ENCODE measurements around the gene PCBP2.
A peak's percentile ranks its signal among the peaks of the same experiment; 100 is the strongest.
"Not testable (repeated sequence)": the region's sequence is repeated elsewhere in the genome, so short reads cannot be mapped to it uniquely, and the experiment has no call there.

PCBP2 gene

GRCh38 chr12:53441040-53441833 lies 10.7 kb upstream of the PCBP2 start, which contains the start of gene PRR13:
TSS of gene PRR13 (plus strand) at chr12:53441734. CDS start at chr12:53442715, 981 bp downstream.
- peak; percentile 95 for FAIRE-seq

- no peak for FAIRE-seq
Observed at GRCh38 chr12:53443955-53444354, 7.9 kb upstream of the PCBP2 start.

- FAIRE-seq = not testable (repeated sequence)
Observed at GRCh38 chr12:53444593-53445325, 7.1 kb upstream of the PCBP2 start.

- no peak for FAIRE-seq
Observed at GRCh38 chr12:53450936-53451335, 966 bp upstream of the PCBP2 start.

- no peak for FAIRE-seq
Observed at GRCh38 chr12:53452159-53453077, 516 bp downstream of the PCBP2 start.

GRCh38 chr12:53453953-53454640 lies 2.2 kb downstream of the PCBP2 start:
- no peak for FAIRE-seq

- no peak for FAIRE-seq
Observed at GRCh38 chr12:53454707-53455106, 2.8 kb downstream of the PCBP2 start.

GRCh38 chr12:53456654-53457366 lies 4.9 kb downstream of the PCBP2 start:
- no peak for FAIRE-seq

- FAIRE-seq = no peak
Observed at GRCh38 chr12:53459097-53459496, 7.2 kb downstream of the PCBP2 start.

GRCh38 chr12:53461059-53461458 lies 9.2 kb downstream of the PCBP2 start:
- no peak for FAIRE-seq

- no peak for FAIRE-seq
Observed at GRCh38 chr12:53461591-53461990, 9.7 kb downstream of the PCBP2 start.

GRCh38 chr12:53462935-53463334 lies 11.0 kb downstream of the PCBP2 start:
- no peak for FAIRE-seq

- FAIRE-seq = no peak
Observed at GRCh38 chr12:53463802-53464560, 12.1 kb downstream of the PCBP2 start.

- no peak for FAIRE-seq
Observed at GRCh38 chr12:53464685-53465418, 12.9 kb downstream of the PCBP2 start.

GRCh38 chr12:53465679-53466078 lies 13.8 kb downstream of the PCBP2 start:
- no peak for FAIRE-seq

GRCh38 chr12:53466640-53467039 lies 14.7 kb downstream of the PCBP2 start:
- no peak for FAIRE-seq

GRCh38 chr12:53467082-53467481 lies 15.2 kb downstream of the PCBP2 start:
- FAIRE-seq = no peak

- FAIRE-seq = no peak
Observed at GRCh38 chr12:53467880-53468279, 16.0 kb downstream of the PCBP2 start.

- no peak for FAIRE-seq
Observed at GRCh38 chr12:53468282-53468681, 16.4 kb downstream of the PCBP2 start.

GRCh38 chr12:53472056-53472582 lies 20.2 kb downstream of the PCBP2 start:
- FAIRE-seq = no peak
